HTR-8/SVneo (cell line): ENCODE results near the gene NCKIPSD.

Experiments
- DNase-seq: peaks from one replicate; pipeline ENCODE4 v3.0.0; 2011; ENCODE audit warnings: low spot score, mixed read lengths; ENCODE audit not compliant: insufficient read length
- FAIRE-seq: peaks from 2 replicates; lab custom pipeline; 2011; peaks lifted over from hg19 to GRCh38; lab: Jason Lieb, UNC

The NCKIPSD gene

DNA sequence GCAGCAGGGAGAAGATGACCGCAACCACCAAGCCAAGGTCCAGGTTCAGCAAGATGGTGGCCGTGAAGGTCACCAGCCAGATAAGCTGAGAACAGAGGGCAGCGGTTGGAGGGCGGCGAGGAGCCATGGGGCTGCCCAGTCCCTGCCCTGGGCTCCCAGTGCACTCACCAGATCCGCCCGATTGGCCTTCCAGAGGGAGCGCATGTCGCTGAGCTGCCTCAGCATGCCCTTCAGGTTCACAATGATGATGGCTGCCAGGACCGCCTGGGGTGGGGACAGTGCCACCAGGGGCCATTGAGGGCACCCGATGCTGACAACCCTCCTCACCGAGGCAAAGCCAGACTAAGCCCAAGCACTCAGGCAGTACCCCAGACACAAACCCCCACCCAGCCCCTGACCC, 55.8 kb downstream of the NCKIPSD start:
- no peak for DNase-seq
- FAIRE-seq: no peak

DNA sequence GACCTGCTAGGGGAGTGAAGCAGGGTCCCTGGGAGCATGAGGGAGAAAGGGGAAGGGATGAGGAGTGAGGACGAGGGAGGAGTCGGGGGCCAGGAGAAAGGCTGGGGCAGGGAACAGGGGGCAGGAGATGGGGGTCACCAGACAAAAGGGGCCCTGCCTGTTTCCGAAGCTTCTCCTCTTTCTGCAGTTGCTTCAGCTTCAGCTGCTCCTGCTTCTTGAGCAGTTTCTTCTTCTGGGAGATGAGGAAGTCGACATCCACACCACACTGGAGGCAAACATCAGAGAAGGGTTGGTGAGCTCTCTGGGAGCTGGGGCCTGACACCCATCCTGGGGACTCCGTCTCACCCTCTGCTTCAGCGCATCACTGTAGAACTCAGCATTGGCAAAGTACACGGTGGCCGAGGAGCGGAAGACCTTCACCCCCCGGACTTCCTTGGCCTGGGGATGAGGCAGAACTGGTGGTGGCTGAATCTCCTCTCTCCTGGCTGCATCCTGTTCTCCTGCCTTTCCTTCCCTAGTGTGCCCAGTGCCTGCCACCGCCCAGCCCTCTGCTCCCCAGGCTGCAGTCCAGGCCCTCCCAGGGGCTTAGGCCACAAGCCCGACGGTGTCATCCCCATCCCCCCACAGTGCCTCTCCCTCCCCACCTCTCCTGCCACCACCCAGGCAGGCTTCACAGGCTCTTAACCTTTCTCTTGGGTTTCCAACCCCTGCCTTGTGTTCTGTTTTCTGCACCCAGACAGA, 57.3 kb downstream of the NCKIPSD start:
- DNase-seq (no peak), FAIRE-seq (no peak)

DNA sequence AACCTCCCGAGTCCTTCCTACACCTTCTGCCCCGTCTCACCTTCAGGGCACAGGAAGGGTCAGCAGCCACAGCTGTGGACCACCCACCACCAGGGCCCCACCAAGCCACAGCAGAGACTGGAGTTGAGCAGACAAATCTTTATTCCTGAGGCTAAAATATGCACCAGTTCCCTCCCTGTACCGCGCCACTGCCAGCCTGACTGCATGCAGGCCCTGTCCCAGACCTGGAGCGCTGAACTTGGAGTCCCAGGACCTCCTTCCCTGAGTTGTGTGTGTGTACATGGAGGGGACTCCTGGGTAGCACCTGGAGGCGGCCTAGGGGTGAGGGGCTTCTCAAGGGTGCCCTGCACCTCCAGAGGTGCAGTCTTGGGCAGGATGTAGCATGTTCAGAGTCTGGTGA, 60.1 kb downstream of the NCKIPSD start:
- DNase-seq (no peak), FAIRE-seq (no peak)

DNA sequence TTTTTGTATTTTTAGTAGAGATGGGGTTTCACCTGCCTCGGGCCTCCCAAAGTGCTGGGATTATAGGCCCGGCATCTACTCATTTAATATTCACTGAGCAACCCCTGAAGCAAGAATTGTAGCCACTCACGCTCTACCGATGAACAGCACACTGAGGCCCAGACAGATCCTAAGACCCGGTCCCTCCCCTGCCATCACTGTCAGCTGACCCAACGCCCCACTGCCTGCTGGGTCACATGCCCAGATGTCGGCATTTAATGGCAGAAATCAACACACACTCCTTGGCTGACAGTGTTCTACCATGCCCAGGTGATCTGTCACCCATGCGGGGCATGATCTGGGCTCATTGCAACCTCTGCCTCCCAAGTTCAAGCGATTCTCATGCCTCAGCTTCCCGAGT, 60.9 kb downstream of the NCKIPSD start:
- no peak for FAIRE-seq
- no peak for DNase-seq

DNA sequence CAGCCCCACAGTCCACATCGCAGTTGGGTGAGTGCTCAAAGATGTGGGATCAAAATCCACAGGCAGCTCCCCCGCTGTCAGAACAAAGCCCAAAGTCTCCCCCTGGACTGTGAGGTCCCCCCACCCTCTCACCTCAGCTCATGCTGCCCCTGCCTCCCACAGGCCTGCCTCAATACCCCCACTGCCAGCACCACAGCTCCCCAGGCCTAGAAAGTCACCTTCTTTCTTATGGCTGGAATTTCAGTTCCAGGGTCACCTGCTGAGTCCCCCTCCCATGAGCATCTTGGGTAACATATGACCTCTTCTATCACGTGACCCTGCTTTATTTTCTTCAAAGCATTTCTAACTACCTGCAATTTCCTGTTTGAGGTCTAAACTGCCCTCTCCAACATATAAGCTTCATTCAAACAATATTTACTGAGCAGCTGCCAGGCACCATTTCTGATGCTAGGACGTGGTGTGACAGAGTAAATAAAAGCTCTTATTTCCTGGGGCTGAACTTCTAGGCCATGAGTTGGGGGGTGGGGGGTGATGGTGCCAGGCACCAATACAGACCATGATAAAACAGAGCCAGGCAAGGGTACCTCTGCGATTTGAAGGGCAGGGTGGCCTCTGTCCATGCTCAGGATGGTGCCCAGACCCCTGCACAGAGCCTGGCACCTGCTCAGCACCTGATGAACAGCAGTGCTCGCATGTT, 61.7 kb downstream of the NCKIPSD start:
- DNase-seq: no peak
- FAIRE-seq: no peak
